Measurements from ENCODE around the gene GALR2.

The GALR2 gene

GRCh38 chr17:76079535-76079955 lies 5.0 kb downstream of the GALR2 start:
- DNase-seq (ENCODE audit: low read depth in 2 of 2): no peak

GRCh38 chr17:76079956-76080767 lies 5.6 kb downstream of the GALR2 start:
- no peak for DNase-seq (ENCODE audit: low read depth in 2 of 2)

GRCh38 chr17:76080768-76081287 lies 6.2 kb downstream of the GALR2 start:
- DNase-seq (ENCODE audit: low read depth in 2 of 2): no peak

- no peak for DNase-seq (ENCODE audit: low read depth in 2 of 2)
These were observed 7.0 kb downstream of the GALR2 start for GRCh38 chr17:76081295-76082210.

GRCh38 chr17:76082326-76083251 lies 8.0 kb downstream of the GALR2 start:
- no peak for DNase-seq (ENCODE audit: low read depth in 2 of 2)

- DNase-seq (ENCODE audit: low read depth in 2 of 2): no peak
These were observed 9.1 kb downstream of the GALR2 start for GRCh38 chr17:76083536-76084182.

- no peak for DNase-seq (ENCODE audit: low read depth in 2 of 2)
These were observed 10.6 kb downstream of the GALR2 start for GRCh38 chr17:76085066-76085730.

- no peak for DNase-seq (ENCODE audit: low read depth in 2 of 2)
These were observed 11.3 kb downstream of the GALR2 start for GRCh38 chr17:76085731-76086366.

GRCh38 chr17:76086384-76086783 lies 11.8 kb downstream of the GALR2 start:
- no peak for DNase-seq (ENCODE audit: low read depth in 2 of 2)

- DNase-seq (ENCODE audit: low read depth in 2 of 2): no peak
These were observed 12.9 kb downstream of the GALR2 start for GRCh38 chr17:76087531-76087930.

- no peak for DNase-seq (ENCODE audit: low read depth in 2 of 2)
These were observed 13.7 kb downstream of the GALR2 start for GRCh38 chr17:76088041-76088867.

- no peak for DNase-seq (ENCODE audit: low read depth in 2 of 2)
These were observed 14.4 kb downstream of the GALR2 start for GRCh38 chr17:76088868-76089576.

- DNase-seq (ENCODE audit: low read depth in 2 of 2): no peak
These were observed 15.3 kb downstream of the GALR2 start for GRCh38 chr17:76089680-76090516.

- no peak for DNase-seq (ENCODE audit: low read depth in 2 of 2)
These were observed 16.0 kb downstream of the GALR2 start for GRCh38 chr17:76090517-76091129.

GRCh38 chr17:76091526-76092286 lies 17.1 kb downstream of the GALR2 start:
- DNase-seq (ENCODE audit: low read depth in 2 of 2): no peak
